Common myeloid progenitor, CD34-positive (primary cell): ENCODE results near the gene PTGFR.

Experiments used
- CTCF ChIA-PET: fragments of 350-600 bp; sonication (Branson Sonifier 250); formaldehyde crosslinking; loops from one replicate; lab custom pipeline; 2021; ENCODE audit warnings: antibody characterized with exemption; lab: Charles Lee
- POLR2A ChIA-PET: fragments of 350-600 bp; sonication (Branson Sonifier 250); formaldehyde crosslinking; loops from one replicate; lab custom pipeline; 2021; ENCODE audit warnings: antibody characterized with exemption; lab: Charles Lee
- DNase-seq, 3 donors: peaks; one replicate each; pipeline versions ENCODE4 v3.0.0 to v3.0.0-alpha.2; 2013
- H3K27ac ChIP-seq, 2 experiments: 1 replicate in 1 of 2; 2 replicates in 1 of 2; pipeline ENCODE4 v1.7.0; 2013; ENCODE audit warnings: inconsistent platforms in 2 of 2, low read length in 2 of 2, mild to moderate bottlenecking in 2 of 2, low read depth in 1 of 2, moderate library complexity in 1 of 2; ENCODE audit not compliant: severe bottlenecking in 2 of 2, insufficient read depth in 1 of 2, poor library complexity in 1 of 2
- H3K27me3 ChIP-seq, 5 experiments: replicated peaks in 2 of 5; 1 replicate in 3 of 5; 2 replicates in 2 of 5; pipeline versions ENCODE4 v1.6.1 to v1.7.0; 2013; ENCODE audit warnings: low read length in 4 of 5, mild to moderate bottlenecking in 2 of 5, moderate library complexity in 2 of 5, inconsistent platforms in 1 of 5; ENCODE audit not compliant: insufficient read depth in 5 of 5, control insufficient read depth in 4 of 5
- H3K36me3 ChIP-seq, 4 experiments: 1 replicate in 2 of 4; 2 replicates in 2 of 4; pipeline versions ENCODE4 v1.6.1 to v1.7.0; 2013; ENCODE audit warnings: low read length in 3 of 4, control low read depth in 1 of 4, mild to moderate bottlenecking in 1 of 4; ENCODE audit not compliant: control insufficient read depth in 4 of 4, insufficient read depth in 4 of 4
- H3K4me1 ChIP-seq, 4 experiments: 1 replicate in 3 of 4; 2 replicates in 1 of 4; pipeline versions ENCODE4 v1.6.1 to v1.7.1; 2013; ENCODE audit warnings: low read length in 3 of 4, mild to moderate bottlenecking in 3 of 4, control low read depth in 1 of 4, inconsistent platforms in 1 of 4, moderate library complexity in 1 of 4; ENCODE audit not compliant: control insufficient read depth in 4 of 4, insufficient read depth in 4 of 4; ENCODE audit errors: control extremely low read depth in 1 of 4
- H3K4me3 ChIP-seq, 7 experiments: 1 replicate in 4 of 7; 2 replicates in 3 of 7; pipeline versions ENCODE4 v1.5.1 to v1.7.0; 2013; ENCODE audit warnings: mild to moderate bottlenecking in 7 of 7, low read length in 6 of 7, moderate library complexity in 6 of 7, inconsistent platforms in 2 of 7, low read depth in 2 of 7, control low read depth in 1 of 7; ENCODE audit not compliant: insufficient read depth in 4 of 7, control insufficient read depth in 1 of 7; ENCODE audit errors: extremely low read depth in 1 of 7
- H3K9me3 ChIP-seq, 5 experiments: 1 replicate in 4 of 5; 2 replicates in 1 of 5; pipeline versions ENCODE4 v1.6.1 to v1.7.1; 2013; ENCODE audit warnings: low read length in 4 of 5, mild to moderate bottlenecking in 2 of 5, inconsistent platforms in 1 of 5, low read depth in 1 of 5, moderate library complexity in 1 of 5; ENCODE audit not compliant: control insufficient read depth in 4 of 5, insufficient read depth in 2 of 5; ENCODE audit errors: control extremely low read depth in 1 of 5
- WGBS: methylation state at CpG from one replicate; pipeline ENCODE4 v1.1.5; 2013; ENCODE audit not compliant: insufficient coverage; 5-methylcytosine and 5-hydroxymethylcytosine counted together

The PTGFR gene

DNA sequence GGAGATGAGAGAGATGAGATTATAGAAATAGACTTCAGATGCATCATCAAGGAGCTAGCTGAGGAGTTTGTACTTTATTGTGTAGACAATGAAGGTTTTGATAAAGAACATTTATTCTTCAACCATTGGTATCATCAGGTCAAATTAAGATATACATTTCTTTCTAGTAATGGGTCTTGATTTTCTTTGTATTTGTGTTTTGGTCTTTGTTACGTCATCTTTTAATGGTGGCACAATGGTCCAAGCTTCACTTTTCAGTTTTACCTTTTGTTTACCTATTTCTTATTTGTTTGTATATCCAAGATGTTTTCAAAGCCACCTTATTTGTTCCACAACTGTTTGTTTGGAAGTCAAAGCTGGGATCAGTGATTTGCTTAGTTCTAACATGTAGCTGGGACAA, 44.5 kb downstream of the PTGFR start:
- H3K36me3 ChIP-seq = no peaks in the 10 kb centered on the region
- DNase-seq = no peak
- H3K27ac ChIP-seq = no peak overlapping the region
- ChIA-PET POLR2A (no interaction called here), CTCF (no interaction called here)
- no peaks in the 10 kb centered on the region for H3K9me3 ChIP-seq
- H3K27me3 ChIP-seq = no peaks in the 10 kb centered on the region
- no peaks in the 10 kb centered on the region for H3K4me1 ChIP-seq
- WGBS = no CpG with 5 or more reads among the region's 1 CpG
- H3K4me3 ChIP-seq = no peak overlapping the region

DNA sequence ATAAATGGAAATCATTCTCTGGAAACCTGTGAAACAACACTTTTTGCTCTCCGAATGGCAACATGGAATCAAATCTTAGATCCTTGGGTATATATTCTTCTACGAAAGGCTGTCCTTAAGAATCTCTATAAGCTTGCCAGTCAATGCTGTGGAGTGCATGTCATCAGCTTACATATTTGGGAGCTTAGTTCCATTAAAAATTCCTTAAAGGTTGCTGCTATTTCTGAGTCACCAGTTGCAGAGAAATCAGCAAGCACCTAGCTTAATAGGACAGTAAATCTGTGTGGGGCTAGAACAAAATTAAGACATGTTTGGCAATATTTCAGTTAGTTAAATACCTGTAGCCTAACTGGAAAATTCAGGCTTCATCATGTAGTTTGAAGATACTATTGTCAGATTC, 45.7 kb downstream of the PTGFR start:
- Histone ChIP-seq H3K27ac (no peak overlapping the region), H3K4me3 (no peak overlapping the region), H3K9me3 (no peaks in the 10 kb centered on the region), H3K36me3 (no peaks in the 10 kb centered on the region), H3K27me3 (no peaks in the 10 kb centered on the region), H3K4me1 (no peaks in the 10 kb centered on the region)
- WGBS = 100% methylated on average over 2 of the region's 2 CpGs
- POLR2A ChIA-PET = no interaction called here
- CTCF ChIA-PET = no interaction called here
- no peak for DNase-seq

- Histone ChIP-seq H3K9me3 (no peaks in the 10 kb centered on the region), H3K36me3 (no peaks in the 10 kb centered on the region), H3K27ac (no peak overlapping the region), H3K4me1 (no peaks in the 10 kb centered on the region), H3K4me3 (no peak overlapping the region), H3K27me3 (no peaks in the 10 kb centered on the region)
- no peak for DNase-seq
- no CpG with 5 or more reads among the region's 2 CpGs for WGBS
- CTCF ChIA-PET = no interaction called here
- POLR2A ChIA-PET = no interaction called here
These were observed 49.3 kb downstream of the PTGFR start for GRCh38 chr1:78540048-78540447.

DNA sequence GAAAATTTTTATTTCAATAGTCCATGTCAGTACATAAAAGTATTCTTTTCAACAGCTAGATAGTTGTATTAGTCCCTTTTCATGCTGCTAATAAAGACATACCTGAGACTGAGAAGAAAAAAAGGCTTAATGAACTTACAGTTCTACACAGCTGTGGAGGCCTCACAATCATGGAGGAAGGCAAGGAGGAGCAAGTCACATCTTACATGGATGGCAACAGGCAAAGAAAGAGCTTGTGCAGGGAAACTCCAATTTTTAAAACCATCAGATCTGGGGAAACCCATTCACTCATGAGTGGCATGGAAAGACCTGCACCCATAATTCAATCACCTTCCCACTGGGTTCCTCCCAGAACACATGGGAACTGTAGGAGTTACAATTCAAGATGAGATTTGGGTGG, 50.7 kb downstream of the PTGFR start:
- Histone ChIP-seq H3K27me3 (no peaks in the 10 kb centered on the region), H3K9me3 (no peaks in the 10 kb centered on the region), H3K4me3 (no peak overlapping the region), H3K4me1 (no peaks in the 10 kb centered on the region), H3K27ac (no peak overlapping the region), H3K36me3 (no peaks in the 10 kb centered on the region)
- POLR2A ChIA-PET = interaction anchor here (0.7 kb wide), 1 partner anchor 11 kb away, joined by 4 read pairs; no protein-coding TSS in a partner anchor
- no peak for DNase-seq
- CTCF ChIA-PET = no interaction called here

DNA sequence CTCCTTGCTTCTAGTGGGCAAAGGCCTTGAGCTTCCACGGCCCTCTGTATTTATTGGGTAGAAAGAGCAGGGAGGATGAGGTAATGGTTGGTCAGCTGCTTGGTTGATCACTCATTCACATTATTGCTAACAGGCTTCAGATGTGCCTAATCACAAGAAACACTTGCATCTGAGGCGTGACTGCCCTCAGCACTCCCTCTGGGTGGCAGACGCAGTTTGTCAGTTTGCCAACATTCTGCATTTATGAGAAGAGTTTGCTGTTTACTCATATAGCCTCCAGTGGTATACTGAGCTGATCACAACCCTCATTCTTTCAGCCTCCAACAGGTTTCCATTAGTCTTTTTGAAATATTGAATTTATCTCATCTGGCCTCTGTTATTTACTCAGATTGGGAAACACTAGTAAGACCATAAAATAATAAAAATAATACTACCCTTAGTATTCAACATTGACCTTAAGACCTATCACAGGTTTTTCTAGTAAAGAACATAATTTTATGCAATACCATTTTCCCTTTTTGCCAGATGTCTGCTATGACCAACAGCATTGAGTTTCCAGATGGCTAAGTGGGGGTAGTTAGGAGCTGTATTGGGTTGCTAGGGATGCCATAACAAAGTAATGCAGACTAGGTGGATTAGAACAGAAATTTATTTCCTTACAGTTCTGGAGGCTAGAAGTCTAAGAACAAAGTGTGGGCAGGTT, 53.3 kb downstream of the PTGFR start:
- H3K36me3 ChIP-seq = no peaks in the 10 kb centered on the region
- H3K9me3 ChIP-seq = no peaks in the 10 kb centered on the region
- H3K4me3 ChIP-seq = no peak overlapping the region
- ChIA-PET CTCF (no interaction called here), POLR2A (no interaction called here)
- H3K27ac ChIP-seq = no peak overlapping the region
- 100% methylated on average over 2 of the region's 3 CpGs for WGBS
- DNase-seq = no peak
- H3K4me1 ChIP-seq = no peaks in the 10 kb centered on the region
- no peaks in the 10 kb centered on the region for H3K27me3 ChIP-seq

DNA sequence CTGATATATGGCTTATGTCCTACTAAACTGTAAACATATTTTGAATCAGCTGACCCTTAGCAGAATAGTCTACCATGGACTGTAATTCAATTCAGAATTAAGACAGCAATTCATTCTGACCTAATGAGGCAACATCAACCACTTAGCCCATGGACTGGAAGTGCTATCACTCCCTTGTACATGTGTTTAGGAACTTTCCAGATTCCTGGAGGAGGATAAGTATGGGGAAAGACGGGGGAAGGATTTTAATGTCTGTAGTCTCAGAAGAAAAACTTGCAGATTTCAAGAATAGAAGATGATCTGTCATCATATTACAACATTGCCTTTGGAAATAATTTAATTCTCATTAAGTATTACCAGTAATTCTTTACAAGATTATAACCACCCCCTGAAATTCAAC, 56.3 kb downstream of the PTGFR start:
- Histone ChIP-seq H3K27me3 (no peaks in the 10 kb centered on the region), H3K9me3 (peaks cover 0 to 5% (median under 1%) of the 10 kb centered on the region in 5 experiments), H3K27ac (no peak overlapping the region), H3K36me3 (no peaks in the 10 kb centered on the region), H3K4me3 (no peak overlapping the region), H3K4me1 (no peaks in the 10 kb centered on the region)
- no CpG with 5 or more reads among the region's 1 CpG for WGBS
- CTCF ChIA-PET = no interaction called here
- POLR2A ChIA-PET = no interaction called here
- DNase-seq = no peak

- no peaks in the 10 kb centered on the region for H3K36me3 ChIP-seq
- H3K4me1 ChIP-seq = no peaks in the 10 kb centered on the region
- no peak overlapping the region for H3K4me3 ChIP-seq
- ChIA-PET CTCF (no interaction called here), POLR2A (no interaction called here)
- no peaks in the 10 kb centered on the region for H3K27me3 ChIP-seq
- H3K9me3 ChIP-seq = peaks cover 0 to 17% (median 5%) of the 10 kb centered on the region in 5 experiments
- DNase-seq = no peak
- WGBS = 94% methylated on average over 2 of the region's 3 CpGs
- H3K27ac ChIP-seq = no peak overlapping the region
These were observed 58.6 kb downstream of the PTGFR start for GRCh38 chr1:78549331-78549730.
